ENCODE measurements around the gene TXLNB. TPM values are rescaled to one million over a fixed set of nuclear protein-coding genes. Genes with fewer than 3 reads are reported as not detected.

Gene TXLNB
- polyA plus RNA-seq, 1 of the 3 experiments (the other 2 are of a cell fraction) = 0.12 TPM

DNA sequence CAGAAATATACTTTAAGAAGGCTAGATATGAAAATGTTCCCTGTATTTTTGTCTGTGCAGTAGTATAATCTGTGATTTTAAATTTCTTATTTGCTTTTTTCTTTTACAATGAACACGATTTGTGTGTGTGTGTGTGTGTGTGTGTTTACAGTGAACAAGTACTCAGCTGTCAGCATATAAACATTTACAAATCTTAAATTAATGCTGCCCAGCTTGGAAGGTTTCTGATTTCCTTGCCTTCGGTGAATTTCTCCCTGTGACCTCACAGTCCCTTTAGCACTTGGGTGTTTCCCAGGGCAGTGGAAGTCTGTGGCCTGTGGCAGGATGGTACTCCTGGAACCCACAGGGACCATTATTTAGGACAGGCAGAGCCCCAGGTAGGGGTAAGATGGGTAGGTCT is 37.6 kb downstream of the TXLNB start:
- Histone ChIP-seq H3K36me3 (replicated peaks in 1 of 2; ENCODE audit: control insufficient read depth in 1 of 2, insufficient read depth in 2 of 2, low read length in 1 of 2) (no peaks in the 10 kb centered on the region), H4K20me1 (ENCODE audit: insufficient read depth) (no peaks in the 10 kb centered on the region), H3K27me3 (ENCODE audit: insufficient read depth) (peaks cover 8% of the 10 kb centered on the region; the same call in 1 of the 2 replicates), H3K79me2 (ENCODE audit: insufficient read depth) (no peaks in the 10 kb centered on the region), H3K9me2 (no peaks in the 10 kb centered on the region), H3K9ac (no peak overlapping the region), H2AFZ (ENCODE audit: low read depth) (no peak overlapping the region), H3K4me3 (ENCODE audit: low read depth in 2 of 2, low read length in 1 of 2) (no peak overlapping the region), H3K4me2 (no peak overlapping the region), H3K9me3 (no peaks in the 10 kb centered on the region), H3K4me1 (ENCODE audit: control insufficient read depth in 1 of 2, insufficient read depth in 2 of 2, low read depth in 1 of 2, low read length in 1 of 2) (no peaks in the 10 kb centered on the region), H3F3A (replicated peaks; ENCODE audit: insufficient read depth) (no peaks in the 10 kb centered on the region), H3K27ac (ENCODE audit: low read depth in 2 of 2, low read length in 1 of 2) (no peak overlapping the region)
- CTCF ChIA-PET = no interaction called here
- DNase-seq = no peak
- WGBS (ENCODE audit: low lambda C conversion rate) = 8% methylated on average over 2 of the region's 2 CpGs
- POLR2A ChIA-PET = no interaction called here
- TF ChIP-seq MXI1 (IDR thresholded peaks at IDR 0.05; ENCODE audit: low read depth, low read length) = no peak
- TF ChIP-seq RFX5 (IDR thresholded peaks at IDR 0.05; ENCODE audit: low read length) = no peak
- TF ChIP-seq GATA2 (CRISPR knock-in tag; IDR thresholded peaks at IDR 0.05) = no peak
- TF ChIP-seq SMC3 (IDR thresholded peaks at IDR 0.05; ENCODE audit: low read depth, low read length) = no peak
- TF ChIP-seq, protein P1, sequence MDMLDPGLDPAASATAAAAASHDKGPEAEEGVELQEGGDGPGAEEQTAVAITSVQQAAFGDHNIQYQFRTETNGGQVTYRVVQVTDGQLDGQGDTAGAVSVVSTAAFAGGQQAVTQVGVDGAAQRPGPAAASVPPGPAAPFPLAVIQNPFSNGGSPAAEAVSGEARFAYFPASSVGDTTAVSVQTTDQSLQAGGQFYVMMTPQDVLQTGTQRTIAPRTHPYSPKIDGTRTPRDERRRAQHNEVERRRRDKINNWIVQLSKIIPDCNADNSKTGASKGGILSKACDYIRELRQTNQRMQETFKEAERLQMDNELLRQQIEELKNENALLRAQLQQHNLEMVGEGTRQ (IDR thresholded peaks at IDR 0.05; ENCODE audit: borderline replicate concordance, low read depth, low read length) = no peak
- no peak for TF ChIP-seq POLR2AphosphoS5 (IDR thresholded peaks at IDR 0.05; ENCODE audit: low read depth, low read length)
- TF ChIP-seq, protein P2, sequence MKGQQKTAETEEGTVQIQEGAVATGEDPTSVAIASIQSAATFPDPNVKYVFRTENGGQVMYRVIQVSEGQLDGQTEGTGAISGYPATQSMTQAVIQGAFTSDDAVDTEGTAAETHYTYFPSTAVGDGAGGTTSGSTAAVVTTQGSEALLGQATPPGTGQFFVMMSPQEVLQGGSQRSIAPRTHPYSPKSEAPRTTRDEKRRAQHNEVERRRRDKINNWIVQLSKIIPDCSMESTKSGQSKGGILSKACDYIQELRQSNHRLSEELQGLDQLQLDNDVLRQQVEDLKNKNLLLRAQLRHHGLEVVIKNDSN (IDR thresholded peaks at IDR 0.05; ENCODE audit: borderline replicate concordance, low read depth) = no peak
- TF ChIP-seq, protein P3, sequence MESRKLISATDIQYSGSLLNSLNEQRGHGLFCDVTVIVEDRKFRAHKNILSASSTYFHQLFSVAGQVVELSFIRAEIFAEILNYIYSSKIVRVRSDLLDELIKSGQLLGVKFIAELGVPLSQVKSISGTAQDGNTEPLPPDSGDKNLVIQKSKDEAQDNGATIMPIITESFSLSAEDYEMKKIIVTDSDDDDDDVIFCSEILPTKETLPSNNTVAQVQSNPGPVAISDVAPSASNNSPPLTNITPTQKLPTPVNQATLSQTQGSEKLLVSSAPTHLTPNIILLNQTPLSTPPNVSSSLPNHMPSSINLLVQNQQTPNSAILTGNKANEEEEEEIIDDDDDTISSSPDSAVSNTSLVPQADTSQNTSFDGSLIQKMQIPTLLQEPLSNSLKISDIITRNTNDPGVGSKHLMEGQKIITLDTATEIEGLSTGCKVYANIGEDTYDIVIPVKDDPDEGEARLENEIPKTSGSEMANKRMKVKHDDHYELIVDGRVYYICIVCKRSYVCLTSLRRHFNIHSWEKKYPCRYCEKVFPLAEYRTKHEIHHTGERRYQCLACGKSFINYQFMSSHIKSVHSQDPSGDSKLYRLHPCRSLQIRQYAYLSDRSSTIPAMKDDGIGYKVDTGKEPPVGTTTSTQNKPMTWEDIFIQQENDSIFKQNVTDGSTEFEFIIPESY (IDR thresholded peaks at IDR 0.05; ENCODE audit: borderline replicate concordance, low read depth) = no peak
- TF ChIP-seq SIN3A (IDR thresholded peaks at IDR 0.05; ENCODE audit: borderline replicate concordance, low read depth, low read length) = no peak
- no peak for TF ChIP-seq RXRA (IDR thresholded peaks at IDR 0.05; ENCODE audit: borderline replicate concordance, low read depth)
- TF ChIP-seq EZH2phosphoT487 (IDR thresholded peaks at IDR 0.05; ENCODE audit: borderline replicate concordance, low read depth) = no peak
- TF ChIP-seq FOSL2 (IDR thresholded peaks at IDR 0.05; ENCODE audit: borderline replicate concordance, low read depth) = no peak
- TF ChIP-seq, protein P4, sequence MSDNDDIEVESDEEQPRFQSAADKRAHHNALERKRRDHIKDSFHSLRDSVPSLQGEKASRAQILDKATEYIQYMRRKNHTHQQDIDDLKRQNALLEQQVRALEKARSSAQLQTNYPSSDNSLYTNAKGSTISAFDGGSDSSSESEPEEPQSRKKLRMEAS (IDR thresholded peaks at IDR 0.05; ENCODE audit: low read depth) = no peak
- no peak for TF ChIP-seq RCOR1 (IDR thresholded peaks at IDR 0.05; ENCODE audit: low read length)
- TF ChIP-seq, protein P5, sequence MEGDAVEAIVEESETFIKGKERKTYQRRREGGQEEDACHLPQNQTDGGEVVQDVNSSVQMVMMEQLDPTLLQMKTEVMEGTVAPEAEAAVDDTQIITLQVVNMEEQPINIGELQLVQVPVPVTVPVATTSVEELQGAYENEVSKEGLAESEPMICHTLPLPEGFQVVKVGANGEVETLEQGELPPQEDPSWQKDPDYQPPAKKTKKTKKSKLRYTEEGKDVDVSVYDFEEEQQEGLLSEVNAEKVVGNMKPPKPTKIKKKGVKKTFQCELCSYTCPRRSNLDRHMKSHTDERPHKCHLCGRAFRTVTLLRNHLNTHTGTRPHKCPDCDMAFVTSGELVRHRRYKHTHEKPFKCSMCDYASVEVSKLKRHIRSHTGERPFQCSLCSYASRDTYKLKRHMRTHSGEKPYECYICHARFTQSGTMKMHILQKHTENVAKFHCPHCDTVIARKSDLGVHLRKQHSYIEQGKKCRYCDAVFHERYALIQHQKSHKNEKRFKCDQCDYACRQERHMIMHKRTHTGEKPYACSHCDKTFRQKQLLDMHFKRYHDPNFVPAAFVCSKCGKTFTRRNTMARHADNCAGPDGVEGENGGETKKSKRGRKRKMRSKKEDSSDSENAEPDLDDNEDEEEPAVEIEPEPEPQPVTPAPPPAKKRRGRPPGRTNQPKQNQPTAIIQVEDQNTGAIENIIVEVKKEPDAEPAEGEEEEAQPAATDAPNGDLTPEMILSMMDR (IDR thresholded peaks at IDR 0.05) = no peak
- TF ChIP-seq TAF1 (IDR thresholded peaks at IDR 0.05; ENCODE audit: borderline replicate concordance, low read depth, low read length) = no peak
- no peak for TF ChIP-seq JUND (IDR thresholded peaks at IDR 0.05)
- no peak for TF ChIP-seq EP300 (IDR thresholded peaks at IDR 0.05; ENCODE audit: borderline replicate concordance in 1 of 2, low read depth in 1 of 2, low read length in 1 of 2)
